H1 (cell line): ENCODE results near the gene CBLL2.

Source experiments
- CREB1 ChIP-seq: IDR thresholded peaks from 2 replicates; pipeline ENCODE4 v1.6.1; 2012; ENCODE audit warnings: inconsistent platforms
- CTCF ChIP-seq, 3 experiments: IDR thresholded peaks; 1 replicate in 2 of 3; 2 replicates in 1 of 3; pipeline versions ENCODE4 v1.5.1 to v1.6.1; 2011; ENCODE audit warnings: low read length in 3 of 3, mild to moderate bottlenecking in 3 of 3, inconsistent platforms in 2 of 3, low read depth in 1 of 3, moderate library complexity in 1 of 3; ENCODE audit not compliant: insufficient read depth in 1 of 3; ENCODE audit errors: control extremely low read depth in 1 of 3
- EP300 ChIP-seq, 2 experiments: IDR thresholded peaks; 1 replicate in 1 of 2; 2 replicates in 1 of 2; pipeline ENCODE4 v1.6.1; 2011 to 2012; ENCODE audit warnings: low read depth in 2 of 2, low read length in 2 of 2, mild to moderate bottlenecking in 2 of 2, borderline replicate concordance in 1 of 2, inconsistent platforms in 1 of 2, moderate library complexity in 1 of 2
- EZH2 ChIP-seq: fragments of 200-600 bp; sonication (generic); IDR thresholded peaks from 2 replicates; pipeline ENCODE4 v1.7.1; 2012; ENCODE audit warnings: low read depth, mild to moderate bottlenecking, moderate library complexity, low read length, inconsistent platforms; ENCODE audit not compliant: severe bottlenecking
- KDM5A ChIP-seq: fragments of 200-600 bp; IDR thresholded peaks from 2 replicates; pipeline ENCODE4 v1.7.1; 2012; ENCODE audit warnings: mild to moderate bottlenecking, low read length, inconsistent platforms, mixed read lengths
- MAX ChIP-seq: IDR thresholded peaks from 2 replicates; pipeline ENCODE4 v1.6.1; 2012; ENCODE audit warnings: inconsistent platforms
- RAD21 ChIP-seq, 2 experiments: IDR thresholded peaks in 1 of 2; conservative IDR thresholded peaks in 1 of 2; 2 replicates each; pipeline ENCODE4 v1.6.1; 2011; ENCODE audit warnings: low read depth in 2 of 2, low read length in 2 of 2, improper control_type of control experiment in 1 of 2, inconsistent platforms in 1 of 2, mild to moderate bottlenecking in 1 of 2, moderate library complexity in 1 of 2

- TF ChIP-seq CTCF (IDR thresholded peaks at IDR 0.05; ENCODE audit: control extremely low read depth in 1 of 3, insufficient read depth in 1 of 3, low read depth in 1 of 3, low read length in 3 of 3) (no peak), EZH2 (no peak), MAX (no peak), EP300 (IDR thresholded peaks at IDR 0.05; ENCODE audit: borderline replicate concordance in 1 of 2, low read depth in 2 of 2, low read length in 2 of 2) (no peak), KDM5A (no peak), CREB1 (no peak), RAD21 (IDR thresholded peaks at IDR 0.05 in 1 of 2, conservative IDR thresholded peaks at IDR 0.05 in 1 of 2; ENCODE audit: low read depth in 2 of 2, low read length in 2 of 2) (no peak)
These were observed 38.3 kb upstream of the CBLL2 start for GRCh38 chrX:22234380-22234779.
